Adrenal gland (tissue), 12 donors: ENCODE results near the gene ALDH1L1. TPM values are rescaled to one million over a fixed set of nuclear protein-coding genes. Genes with fewer than 3 reads are reported as not detected.

Source experiments
- DNase-seq, 7 donors: peaks; one replicate each; pipeline ENCODE4 v3.0.0-alpha.2; 2019 to 2020
- H3K27ac ChIP-seq, 5 donors: fragments of 200-600 bp; sonication (generic) in 4 of 5; 1 replicate in 3 of 5; 2 replicates in 2 of 5; pipeline versions ENCODE4 v1.5.1 to v1.8.0; 2016 to 2020; ENCODE audit warnings: mild to moderate bottlenecking in 1 of 5
- H3K27me3 ChIP-seq: fragments of 200-600 bp; 2 replicates; pipeline ENCODE4 v1.8.0; 2021
- H3K36me3 ChIP-seq, 2 donors: fragments of 200-600 bp; replicated peaks in 1 of 2; 1 replicate in 1 of 2; 2 replicates in 1 of 2; pipeline versions ENCODE4 v1.5.1 to v1.8.0; 2018 to 2022
- H3K4me1 ChIP-seq, 2 donors: fragments of 200-600 bp; replicated peaks in 1 of 2; 1 replicate in 1 of 2; 2 replicates in 1 of 2; pipeline versions ENCODE4 v1.5.1 to v1.8.0; 2018 to 2021
- H3K4me3 ChIP-seq, 4 donors: fragments of 200-600 bp; sonication (generic) in 3 of 4; one replicate each; pipeline ENCODE4 v1.5.1; 2016 to 2018
- H3K9me3 ChIP-seq, 3 donors: fragments of 200-600 bp; sonication (generic) in 1 of 3; replicated peaks in 1 of 3; 1 replicate in 2 of 3; 2 replicates in 1 of 3; pipeline versions ENCODE4 v1.5.1 to v1.8.0; 2016 to 2021
- POLR2A ChIP-seq, 2 donors: fragments of 450-650 bp; IDR thresholded peaks; one replicate each; pipeline ENCODE4 v1.6.1; 2017; ENCODE audit warnings: antibody characterized with exemption in 2 of 2, mild to moderate bottlenecking in 2 of 2, moderate library complexity in 1 of 2
- WGBS, 4 donors: extraction: QIAGEN DNeasy Blood & Tissue Kit in 2 of 4; methylation state at CpG; one replicate each; pipeline versions ENCODE4 v1.1.5 to v1.1.7; 2013 to 2017; 5-methylcytosine and 5-hydroxymethylcytosine counted together
- intact Hi-C, 2 donors: fragments of 100-400 bp; cut with DNase I; formaldehyde crosslinking; loops; one replicate each; pipeline versions ENCODE4 v1.14.1 to v1.15.0; 2022 to 2023
- polyA plus RNA-seq, 3 donors: library from polyadenylated mRNA; stranded (reverse); fragments of 200-250 nt in 2 of 3; fragments of 350-450 nt in 1 of 3; fragmentation: Illumina TruSeq in 1 of 3; extraction: RNeasy Lipid Tissue Mini Kit (QIAGEN cat#74804) in 1 of 3; gene quantifications; one replicate each; pipeline ENCODE4 v1.2.3, GENCODE V29; 2013 to 2014
- total RNA-seq, 9 donors: library from RNA; depleted of rRNA in 4 of 9; stranded (reverse); fragments of >200 nt in 4 of 9; fragments of 120-200 nt in 1 of 9; fragmentation: NEBNext Ultra II Directional in 1 of 9; extraction: Animal tissue kit (Norgen Biotek cat#: 25700) in 1 of 9; gene quantifications; one replicate each; pipeline versions ENCODE4 v1.1.0 to v1.2.4, GENCODE V29; 2013 to 2023
- TF ChIP-seq, protein P1 (sequence below), 6 experiments: fragments of 450-650 bp in 4 of 6; fragments of 200-600 bp in 2 of 6; sonication (generic) in 1 of 6; IDR thresholded peaks; 1 replicate in 5 of 6; 2 replicates in 1 of 6; pipeline versions ENCODE4 v1.5.1 to v1.8.0; 2016 to 2021; ENCODE audit warnings: antibody characterized with exemption in 6 of 6, mild to moderate bottlenecking in 2 of 6, moderate library complexity in 1 of 6
- donor health status: healthy with polysubstance abuse.
- donor health status: Bipolar disorder and iron deficiency.
- donor health status: DM: yes; HTN: yes; CAD: no.
- donor health status: DM: no; HTN: no; CAD: no.
- donor health status: DM: no; HTN: no; CAD: no.
- donor health status: DM: yes; HTN: yes; CAD: no.

Gene ALDH1L1
- total and polyA plus RNA-seq, 12 donors, result 0.44 to 136 (median 72.3) TPM

- Histone ChIP-seq H3K36me3 (no peaks in the 10 kb centered on the region), H3K4me1 (peaks cover 20 to 21% of the 10 kb centered on the region in 2 donors), H3K4me3 (peak overlapping the region; percentile 22 to 72 (median 50)), H3K9me3 (no peaks in the 10 kb centered on the region), H3K27ac (peak overlapping the region; percentile 86 to 93 (median 89)), H3K27me3 (no peaks in the 10 kb centered on the region)
- DNase-seq, result peak; percentile 69 to 86 (median 84)
- WGBS, 4 donors, result 1 to 4% (median 1%) methylated on average over 9 to 47 of the region's 47 CpGs
- intact Hi-C loops, result no loop called here
- TF ChIP-seq, protein P1, sequence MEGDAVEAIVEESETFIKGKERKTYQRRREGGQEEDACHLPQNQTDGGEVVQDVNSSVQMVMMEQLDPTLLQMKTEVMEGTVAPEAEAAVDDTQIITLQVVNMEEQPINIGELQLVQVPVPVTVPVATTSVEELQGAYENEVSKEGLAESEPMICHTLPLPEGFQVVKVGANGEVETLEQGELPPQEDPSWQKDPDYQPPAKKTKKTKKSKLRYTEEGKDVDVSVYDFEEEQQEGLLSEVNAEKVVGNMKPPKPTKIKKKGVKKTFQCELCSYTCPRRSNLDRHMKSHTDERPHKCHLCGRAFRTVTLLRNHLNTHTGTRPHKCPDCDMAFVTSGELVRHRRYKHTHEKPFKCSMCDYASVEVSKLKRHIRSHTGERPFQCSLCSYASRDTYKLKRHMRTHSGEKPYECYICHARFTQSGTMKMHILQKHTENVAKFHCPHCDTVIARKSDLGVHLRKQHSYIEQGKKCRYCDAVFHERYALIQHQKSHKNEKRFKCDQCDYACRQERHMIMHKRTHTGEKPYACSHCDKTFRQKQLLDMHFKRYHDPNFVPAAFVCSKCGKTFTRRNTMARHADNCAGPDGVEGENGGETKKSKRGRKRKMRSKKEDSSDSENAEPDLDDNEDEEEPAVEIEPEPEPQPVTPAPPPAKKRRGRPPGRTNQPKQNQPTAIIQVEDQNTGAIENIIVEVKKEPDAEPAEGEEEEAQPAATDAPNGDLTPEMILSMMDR (IDR thresholded peaks at IDR 0.05), result peak in 2 of 6 experiments; percentile 17 to 23
- TF ChIP-seq POLR2A (IDR thresholded peaks at IDR 0.05), result peak in 1 of 2 donors; percentile 32
These were observed 435 bp downstream of the ALDH1L1 start for GRCh38 chr3:126179825-126180476.

- Histone ChIP-seq H3K27ac (peak overlapping the region in 2 of 5 donors; percentile 20 to 24), H3K27me3 (no peaks in the 10 kb centered on the region), H3K36me3 (no peaks in the 10 kb centered on the region), H3K4me1 (no peaks in the 10 kb centered on the region), H3K9me3 (peaks cover 0 to 3% (median 0%) of the 10 kb centered on the region in 3 donors), H3K4me3 (no peak overlapping the region)
- 78 to 82% (median 80%) methylated on average over 8 of the region's 8 CpGs for WGBS, 4 donors
- no peak for DNase-seq
- intact Hi-C loops, result no loop called here
- TF ChIP-seq POLR2A (IDR thresholded peaks at IDR 0.05), result no peak
- TF ChIP-seq, protein P1 (IDR thresholded peaks at IDR 0.05), result no peak
These were observed 10.2 kb downstream of the ALDH1L1 start for GRCh38 chr3:126170073-126170777.

DNA sequence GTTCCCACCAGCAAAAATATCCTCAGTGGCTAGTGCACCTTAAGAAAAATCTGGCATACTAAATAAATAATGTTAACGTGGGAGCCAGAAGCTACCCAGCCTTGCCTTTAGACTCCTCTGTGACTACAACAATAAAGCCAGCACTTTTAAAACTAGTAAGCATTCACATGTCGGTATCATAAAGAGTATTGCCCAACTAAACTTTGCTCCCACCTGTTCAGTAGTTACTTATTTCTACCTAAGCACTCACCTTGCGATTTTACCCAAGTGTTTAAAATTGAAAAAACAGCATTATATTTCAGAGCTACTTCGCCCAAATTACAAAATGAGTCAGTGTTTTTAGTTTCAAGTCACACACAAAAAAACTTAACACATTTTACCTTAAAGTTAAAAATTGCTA lies 12.8 kb downstream of the ALDH1L1 start:
- Histone ChIP-seq H3K4me3 (no peak overlapping the region), H3K27me3 (no peaks in the 10 kb centered on the region), H3K27ac (no peak overlapping the region), H3K36me3 (no peaks in the 10 kb centered on the region), H3K4me1 (no peaks in the 10 kb centered on the region), H3K9me3 (no peaks in the 10 kb centered on the region)
- TF ChIP-seq, protein P1 (IDR thresholded peaks at IDR 0.05), result no peak
- TF ChIP-seq POLR2A (IDR thresholded peaks at IDR 0.05), result no peak
- intact Hi-C loops, result no loop called here
- no peak for DNase-seq
- 82 to 91% (median 89%) methylated on average over 4 of the region's 4 CpGs for WGBS, 4 donors

DNA sequence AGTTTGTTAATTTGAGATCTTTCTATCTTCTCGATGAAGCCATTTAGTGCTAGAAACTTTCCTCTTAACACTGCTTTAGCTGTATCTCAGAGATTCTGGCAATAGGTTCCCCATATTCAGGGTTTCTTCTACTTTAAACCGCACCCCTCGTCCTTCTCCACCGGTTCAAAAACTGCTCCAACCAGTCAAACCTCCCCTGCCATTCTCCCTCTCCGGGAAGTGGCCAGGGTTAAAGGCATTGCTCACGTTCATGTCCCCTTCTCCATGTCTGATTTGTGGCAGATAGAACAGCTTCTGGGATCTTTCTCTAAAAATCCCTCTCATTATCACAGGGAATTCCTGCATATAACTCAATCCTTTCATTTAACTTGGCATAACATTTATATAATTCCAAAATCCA lies 14.4 kb downstream of the ALDH1L1 start:
- H3K36me3 ChIP-seq, result no peaks in the 10 kb centered on the region
- DNase-seq, result no peak

More for the DNA sequence above, 14.4 kb downstream of the ALDH1L1 start:
- H3K27ac ChIP-seq, result no peak overlapping the region
- no peaks in the 10 kb centered on the region for H3K27me3 ChIP-seq
- intact Hi-C loops, result no loop called here
- H3K9me3 ChIP-seq, result no peaks in the 10 kb centered on the region
- WGBS, 4 donors, result 83 to 86% (median 84%) methylated on average over 6 of the region's 6 CpGs
- no peaks in the 10 kb centered on the region for H3K4me1 ChIP-seq
- H3K4me3 ChIP-seq, result no peak overlapping the region
- TF ChIP-seq, protein P1 (IDR thresholded peaks at IDR 0.05), result no peak
